Adipocyte (in vitro differentiated cells): ENCODE measurements around the gene ATXN7L1.
"Not testable (repeated sequence)": the region's sequence is repeated elsewhere in the genome, so short reads cannot be mapped to it uniquely, and the experiment has no call there.

Experiments
- DNase-seq: peaks from one replicate; pipeline ENCODE4 v3.0.0-alpha.2; 2015; ENCODE audit warnings: low read depth
- H3K27me3 ChIP-seq: replicated peaks from 2 replicates; pipeline ENCODE4 v1.7.0; 2013; ENCODE audit warnings: mild to moderate bottlenecking, low read length, moderate library complexity; ENCODE audit not compliant: control insufficient read depth, insufficient read depth
- H3K36me3 ChIP-seq: 2 replicates; pipeline ENCODE4 v1.7.0; 2013; ENCODE audit warnings: low read length, mild to moderate bottlenecking, moderate library complexity; ENCODE audit not compliant: control insufficient read depth, insufficient read depth, severe bottlenecking
- H3K4me1 ChIP-seq: 2 replicates; pipeline ENCODE4 v1.7.0; 2013; ENCODE audit warnings: mild to moderate bottlenecking, low read length, moderate library complexity; ENCODE audit not compliant: control insufficient read depth, insufficient read depth
- H3K4me3 ChIP-seq: 2 replicates; pipeline ENCODE4 v1.7.0; 2013; ENCODE audit warnings: mild to moderate bottlenecking, low read length, moderate library complexity
- H3K9ac ChIP-seq: 2 replicates; pipeline ENCODE4 v1.7.0; 2013; ENCODE audit warnings: mild to moderate bottlenecking, low read length, moderate library complexity
- H3K9me3 ChIP-seq: 2 replicates; pipeline ENCODE4 v1.7.0; 2013; ENCODE audit warnings: mild to moderate bottlenecking, low read length, moderate library complexity; ENCODE audit not compliant: control insufficient read depth

Gene ATXN7L1

GRCh38 chr7:105718511-105718925 is 157.9 kb downstream of the ATXN7L1 start:
- H3K9ac ChIP-seq = no peak overlapping the region
- no peak for DNase-seq
- no peak overlapping the region for H3K4me3 ChIP-seq
- peaks cover 11% of the 10 kb centered on the region for H3K4me1 ChIP-seq
- peaks cover 4% of the 10 kb centered on the region for H3K36me3 ChIP-seq
- H3K9me3 ChIP-seq = no peaks in the 10 kb centered on the region
- H3K27me3 ChIP-seq = no peaks in the 10 kb centered on the region

DNA sequence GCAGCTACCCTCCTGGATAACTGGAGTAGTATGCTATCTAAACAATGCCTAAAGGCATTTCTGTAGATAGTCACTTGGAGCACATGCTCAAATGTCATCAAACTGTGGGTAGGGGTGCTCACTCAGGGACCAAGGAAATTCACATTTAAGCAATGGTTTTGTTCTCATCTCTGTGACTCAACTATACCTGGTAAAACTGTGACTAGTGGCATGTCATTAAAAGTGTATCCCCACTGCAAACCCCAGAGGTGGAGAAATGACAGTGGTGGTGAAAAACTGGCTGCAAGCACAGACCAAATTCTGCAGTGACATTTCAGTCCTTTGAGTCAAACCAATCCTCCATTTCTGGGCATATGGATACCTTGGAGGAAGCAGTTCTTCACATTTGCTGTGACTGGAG is 160.9 kb downstream of the ATXN7L1 start:
- DNase-seq = no peak
- Histone ChIP-seq H3K36me3 (peaks cover 4% of the 10 kb centered on the region), H3K27me3 (no peaks in the 10 kb centered on the region), H3K9ac (no peak overlapping the region), H3K9me3 (peaks cover 8% of the 10 kb centered on the region), H3K4me3 (no peak overlapping the region), H3K4me1 (peaks cover 15% of the 10 kb centered on the region)

DNA sequence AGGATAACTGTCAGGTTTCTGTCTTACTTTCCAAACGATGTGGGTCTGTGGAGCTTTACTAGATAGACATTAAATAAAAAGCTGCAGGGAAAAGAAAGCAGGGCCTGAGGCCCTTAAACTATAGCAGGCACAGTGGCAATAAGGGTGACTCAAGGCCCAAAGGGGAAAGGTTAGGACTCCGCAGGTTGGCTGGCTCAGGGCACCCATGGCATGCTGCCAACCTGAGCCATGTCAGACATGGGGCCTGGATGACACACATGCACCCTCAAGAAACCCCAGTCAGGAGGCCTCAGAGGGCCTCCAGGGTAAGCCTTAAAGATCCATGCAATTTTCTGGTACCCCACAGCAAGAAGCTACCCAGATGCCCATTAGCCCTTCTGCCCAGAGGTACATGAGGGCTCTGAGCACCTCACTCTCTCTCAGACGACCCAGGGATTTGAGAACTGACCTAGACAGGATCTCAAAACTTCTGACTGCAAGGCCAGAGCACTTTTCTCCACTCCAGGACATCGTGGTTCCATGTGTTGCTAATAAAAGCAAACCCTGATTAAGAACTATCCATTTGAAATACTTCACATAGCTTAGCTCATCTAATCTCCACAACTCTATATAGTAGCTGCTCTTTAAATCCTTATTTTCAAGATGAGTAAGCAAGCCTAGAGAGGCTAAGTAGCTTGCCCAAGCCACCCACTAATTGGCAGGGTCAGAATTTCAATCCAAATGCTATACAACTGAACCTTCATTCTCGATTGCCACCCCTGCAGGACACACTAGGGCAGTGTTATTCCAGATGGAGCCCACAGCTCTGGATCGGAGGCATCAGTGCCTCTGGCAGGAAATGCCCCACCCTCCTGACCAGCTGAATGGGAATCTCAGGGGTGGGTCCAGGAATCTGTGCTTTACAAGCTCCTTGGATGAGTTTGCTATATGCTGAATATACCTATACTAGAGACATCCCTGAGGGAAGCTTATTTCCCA is 162.6 kb downstream of the ATXN7L1 start:
- peaks cover 8% of the 10 kb centered on the region for H3K9me3 ChIP-seq
- H3K4me1 ChIP-seq = peaks cover 10% of the 10 kb centered on the region
- peak; percentile 54 for DNase-seq
- H3K27me3 ChIP-seq = no peaks in the 10 kb centered on the region
- no peak overlapping the region for H3K4me3 ChIP-seq
- H3K36me3 ChIP-seq = peaks cover 4% of the 10 kb centered on the region
- H3K9ac ChIP-seq = no peak overlapping the region

DNA sequence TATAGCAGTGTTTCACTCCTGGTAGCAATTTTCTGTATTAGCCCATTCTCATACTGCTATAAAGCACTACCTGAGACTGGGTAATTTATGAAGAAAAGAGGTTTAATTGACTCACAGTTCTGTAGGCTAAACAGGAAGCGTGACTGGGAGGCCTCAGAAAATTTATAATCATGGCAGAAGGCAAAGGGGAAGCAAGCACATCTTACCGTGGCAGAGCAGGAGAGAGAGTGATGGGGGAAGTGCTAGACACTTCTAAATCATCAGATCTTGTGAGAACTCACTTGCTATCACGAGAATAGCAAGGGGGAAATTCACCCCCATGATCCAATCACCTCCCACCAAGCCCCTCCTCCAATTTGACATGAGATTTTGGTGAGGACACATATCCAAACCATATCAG is 163.5 kb downstream of the ATXN7L1 start:
- H3K36me3 ChIP-seq = peaks cover 4% of the 10 kb centered on the region
- peaks cover 8% of the 10 kb centered on the region for H3K9me3 ChIP-seq
- no peak overlapping the region for H3K4me3 ChIP-seq
- no peak for DNase-seq
- H3K4me1 ChIP-seq = peaks cover 11% of the 10 kb centered on the region
- H3K9ac ChIP-seq = no peak overlapping the region
- H3K27me3 ChIP-seq = no peaks in the 10 kb centered on the region

DNA sequence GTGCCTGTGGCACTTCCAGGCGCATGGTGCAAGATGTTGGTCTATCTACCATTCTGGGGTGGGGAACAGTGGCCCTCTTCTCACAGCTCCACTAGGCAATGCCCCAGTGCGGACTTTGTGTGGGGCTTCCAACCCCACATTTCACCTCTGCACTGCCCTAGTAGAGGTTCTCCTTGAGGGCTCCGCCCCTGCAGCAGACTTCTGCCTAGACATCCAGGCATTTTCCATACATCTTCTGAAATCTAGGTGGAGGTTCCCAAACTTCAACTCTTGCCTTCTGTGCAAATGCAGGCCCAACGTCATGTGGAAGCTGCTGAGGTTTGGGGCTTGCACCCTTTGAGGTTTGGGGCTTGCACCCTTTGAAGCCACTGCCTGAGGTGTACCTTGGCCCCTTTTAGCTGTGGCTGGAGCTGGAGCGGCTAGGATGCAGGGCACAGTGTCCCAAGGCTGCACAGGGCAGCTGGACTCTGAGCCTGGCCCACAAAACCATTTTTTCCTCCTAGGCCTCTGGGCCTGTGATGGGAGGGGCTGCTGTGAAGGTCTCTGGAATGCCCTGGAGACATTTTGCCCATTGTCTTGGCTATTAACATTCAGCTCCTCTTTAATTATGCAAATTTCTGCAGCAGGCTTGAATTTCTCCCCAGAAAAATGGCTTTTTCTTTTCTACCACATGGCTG is 164.5 kb downstream of the ATXN7L1 start:
- no peak overlapping the region for H3K4me3 ChIP-seq
- peaks cover 8% of the 10 kb centered on the region for H3K9me3 ChIP-seq
- H3K36me3 ChIP-seq = peaks cover 4% of the 10 kb centered on the region
- DNase-seq = no peak
- H3K27me3 ChIP-seq = no peaks in the 10 kb centered on the region
- peaks cover 19% of the 10 kb centered on the region for H3K4me1 ChIP-seq
- H3K9ac ChIP-seq = no peak overlapping the region

GRCh38 chr7:105710720-105711119 is 165.7 kb downstream of the ATXN7L1 start:
- not testable (repeated sequence) for H3K9ac ChIP-seq, H3K9me3 ChIP-seq, H3K4me3 ChIP-seq, H3K36me3 ChIP-seq, DNase-seq, H3K27me3 ChIP-seq
- peaks cover 19% of the 10 kb centered on the region for H3K4me1 ChIP-seq

- H3K4me3 ChIP-seq = no peak overlapping the region
- no peak overlapping the region for H3K9ac ChIP-seq
- H3K27me3 ChIP-seq = no peaks in the 10 kb centered on the region
- H3K36me3 ChIP-seq = no peaks in the 10 kb centered on the region
- H3K9me3 ChIP-seq = peaks cover 8% of the 10 kb centered on the region
- H3K4me1 ChIP-seq = peaks cover 15% of the 10 kb centered on the region
- DNase-seq = no peak
These were observed 167.7 kb downstream of the ATXN7L1 start for GRCh38 chr7:105708763-105709080.

DNA sequence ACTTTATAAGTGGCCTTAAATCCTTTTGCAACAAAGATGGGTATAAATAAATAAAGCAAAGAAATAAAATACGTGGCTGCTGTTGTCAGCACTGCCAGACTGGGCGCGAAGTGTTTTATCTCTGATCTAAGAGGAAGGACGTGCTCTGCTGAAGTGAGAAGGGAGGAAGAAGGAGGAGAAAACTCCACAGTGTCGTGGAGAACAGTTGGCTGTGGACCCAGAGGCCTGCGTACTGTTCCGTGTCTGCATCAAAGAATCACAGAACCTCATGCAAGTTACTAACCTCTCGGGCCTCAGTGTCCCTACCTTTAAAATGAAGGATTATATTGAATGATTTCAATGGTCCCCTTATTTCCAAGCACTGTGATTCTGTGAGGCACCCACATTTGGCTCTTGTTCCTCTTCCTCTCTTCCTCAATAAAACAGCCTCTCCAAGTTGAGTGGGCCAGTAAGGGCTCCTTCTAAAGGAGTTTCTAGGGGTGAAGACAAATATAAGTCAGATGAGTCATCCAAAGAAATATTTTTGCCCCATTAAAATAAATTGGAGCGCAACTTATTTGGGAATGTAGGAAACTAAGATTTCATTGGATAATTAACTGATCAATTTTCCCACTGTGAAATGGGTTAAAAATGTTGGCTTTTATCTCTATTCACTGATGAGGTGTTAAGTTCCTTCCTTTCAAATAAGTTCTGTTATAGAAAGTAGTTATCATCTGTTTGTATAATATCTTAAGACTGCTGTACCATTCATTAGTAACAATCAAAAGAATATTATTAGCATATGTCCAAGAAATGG is 168.2 kb downstream of the ATXN7L1 start:
- DNase-seq = no peak
- Histone ChIP-seq H3K9ac (no peak overlapping the region), H3K27me3 (no peaks in the 10 kb centered on the region), H3K9me3 (peaks cover 8% of the 10 kb centered on the region), H3K4me3 (no peak overlapping the region), H3K4me1 (peaks cover 9% of the 10 kb centered on the region), H3K36me3 (no peaks in the 10 kb centered on the region)

DNA sequence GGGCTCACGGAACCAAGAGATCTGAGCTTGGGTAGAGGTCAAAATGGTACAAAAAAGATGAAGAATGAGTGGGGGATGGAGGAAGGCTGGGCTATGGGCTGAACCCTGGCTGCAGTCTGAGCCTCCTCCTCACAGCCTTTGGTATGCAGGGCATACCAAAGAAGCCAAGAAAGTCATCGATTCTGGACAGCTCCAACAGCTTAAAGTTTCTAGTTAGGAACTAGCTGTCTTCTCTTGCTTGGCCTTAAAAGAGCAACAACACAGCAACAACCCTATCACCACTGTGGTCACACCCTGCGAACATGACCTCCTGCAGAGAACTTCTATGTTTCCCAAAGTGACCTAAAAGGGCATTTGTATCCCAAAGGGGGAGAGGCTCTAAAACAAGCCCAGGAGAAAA is 169.0 kb downstream of the ATXN7L1 start:
- DNase-seq = peak; percentile 34
- no peaks in the 10 kb centered on the region for H3K36me3 ChIP-seq
- H3K4me3 ChIP-seq = no peak overlapping the region
- peaks cover 9% of the 10 kb centered on the region for H3K4me1 ChIP-seq
- H3K27me3 ChIP-seq = no peaks in the 10 kb centered on the region
- peaks cover 8% of the 10 kb centered on the region for H3K9me3 ChIP-seq
- H3K9ac ChIP-seq = no peak overlapping the region

DNA sequence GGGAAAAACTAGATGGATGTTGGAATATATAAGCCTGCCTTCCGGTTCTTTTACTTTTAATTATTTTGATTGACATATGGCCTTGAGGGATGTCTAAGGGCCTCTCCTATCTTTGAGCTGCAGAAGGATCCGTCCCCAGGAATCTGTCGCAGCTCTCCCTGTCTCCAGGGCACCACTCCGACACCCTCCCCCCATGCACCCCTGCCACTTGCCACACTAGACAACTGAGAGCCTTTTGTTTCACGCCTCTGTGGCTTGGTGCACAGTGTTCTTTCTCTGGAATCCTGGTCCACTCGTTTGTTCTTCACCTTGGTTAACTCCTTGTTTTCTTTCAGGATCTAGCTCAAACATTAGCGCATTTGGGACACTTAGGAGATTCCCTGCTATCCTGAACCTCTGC is 171.0 kb downstream of the ATXN7L1 start:
- Histone ChIP-seq H3K4me1 (peaks cover 9% of the 10 kb centered on the region), H3K27me3 (no peaks in the 10 kb centered on the region), H3K4me3 (no peak overlapping the region), H3K9me3 (no peaks in the 10 kb centered on the region), H3K9ac (no peak overlapping the region), H3K36me3 (no peaks in the 10 kb centered on the region)
- no peak for DNase-seq
